Measurements from ENCODE around the gene PLEKHG3. TPM values are rescaled to one million over a fixed set of nuclear protein-coding genes. Genes with fewer than 3 reads are reported as not detected.

The PLEKHG3 gene
- polyA plus RNA-seq, 1 donor (not counting 4 experiments of a cell fraction or from before 2014, with no cell fraction given) = 71.0 TPM

DNA sequence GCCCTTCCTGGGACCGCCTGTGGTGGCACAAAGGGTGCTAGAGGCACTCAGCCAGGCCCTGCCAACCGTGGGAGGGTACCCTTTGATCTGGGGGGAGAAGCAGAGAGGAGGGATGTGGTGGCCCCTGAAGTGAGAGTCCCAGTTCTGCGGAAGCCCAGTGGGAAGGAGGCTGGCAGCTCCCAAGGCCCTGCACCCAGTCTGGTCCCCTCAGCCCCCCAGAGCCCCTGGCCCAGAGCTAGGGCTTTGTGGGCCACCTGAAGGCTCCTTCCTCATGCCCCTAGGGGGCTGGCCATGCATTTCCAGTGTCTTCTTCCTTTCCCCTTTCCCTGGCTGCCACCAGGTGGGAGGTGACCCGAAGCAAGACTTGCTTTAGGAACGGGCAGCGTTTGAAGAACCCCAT is 44.3 kb downstream of the PLEKHG3 start:
- Histone ChIP-seq H3K4me2 (ENCODE audit: control insufficient read depth, extremely low read depth, insufficient read depth, low read depth, low read length) (no peak overlapping the region), H3K4me3 (ENCODE audit: control insufficient read depth in 2 of 3, extremely low read depth in 1 of 3, insufficient read depth in 2 of 3, low read depth in 1 of 3, low read length in 3 of 3) (no peak overlapping the region), H3K27ac (ENCODE audit: control insufficient read depth, insufficient read depth, low read length) (no peak overlapping the region), H3K9ac (ENCODE audit: control insufficient read depth, extremely low read depth, insufficient read depth, low read length) (no peak overlapping the region), H2AFZ (ENCODE audit: control insufficient read depth, low read length) (no peak overlapping the region), H4K20me1 (ENCODE audit: control insufficient read depth, extremely low read depth, insufficient read depth, low read length) (peaks cover 9% of the 10 kb centered on the region), H3K4me1 (ENCODE audit: control insufficient read depth, extremely low read depth, insufficient read depth, low read length) (no peaks in the 10 kb centered on the region), H3K9me1 (ENCODE audit: control insufficient read depth, extremely low read depth, insufficient read depth, low read length) (no peaks in the 10 kb centered on the region), H3K27me3 (ENCODE audit: control insufficient read depth, extremely low read depth, insufficient read depth, low read length) (no peaks in the 10 kb centered on the region), H3K36me3 (ENCODE audit: control insufficient read depth in 2 of 2, extremely low read depth in 1 of 2, insufficient read depth in 2 of 2, low read length in 2 of 2) (peaks cover 41 to 60% of the 10 kb centered on the region in 2 experiments), H3K9me3 (ENCODE audit: control insufficient read depth, low read depth, low read length) (no peaks in the 10 kb centered on the region), H3K79me2 (ENCODE audit: control insufficient read depth, insufficient read depth, low read length) (no peaks in the 10 kb centered on the region)
- DNase-seq (ENCODE audit: low read depth, low spot score) = no peak
- dilution Hi-C loops (cut with MboI; ENCODE audit: extremely low pct_ligation_motif_present, low sequenced_read_pairs) = no loop called here
- no peak for TF ChIP-seq EZH2 (IDR thresholded peaks at IDR 0.05; ENCODE audit: low read length)
- TF ChIP-seq, protein P1, sequence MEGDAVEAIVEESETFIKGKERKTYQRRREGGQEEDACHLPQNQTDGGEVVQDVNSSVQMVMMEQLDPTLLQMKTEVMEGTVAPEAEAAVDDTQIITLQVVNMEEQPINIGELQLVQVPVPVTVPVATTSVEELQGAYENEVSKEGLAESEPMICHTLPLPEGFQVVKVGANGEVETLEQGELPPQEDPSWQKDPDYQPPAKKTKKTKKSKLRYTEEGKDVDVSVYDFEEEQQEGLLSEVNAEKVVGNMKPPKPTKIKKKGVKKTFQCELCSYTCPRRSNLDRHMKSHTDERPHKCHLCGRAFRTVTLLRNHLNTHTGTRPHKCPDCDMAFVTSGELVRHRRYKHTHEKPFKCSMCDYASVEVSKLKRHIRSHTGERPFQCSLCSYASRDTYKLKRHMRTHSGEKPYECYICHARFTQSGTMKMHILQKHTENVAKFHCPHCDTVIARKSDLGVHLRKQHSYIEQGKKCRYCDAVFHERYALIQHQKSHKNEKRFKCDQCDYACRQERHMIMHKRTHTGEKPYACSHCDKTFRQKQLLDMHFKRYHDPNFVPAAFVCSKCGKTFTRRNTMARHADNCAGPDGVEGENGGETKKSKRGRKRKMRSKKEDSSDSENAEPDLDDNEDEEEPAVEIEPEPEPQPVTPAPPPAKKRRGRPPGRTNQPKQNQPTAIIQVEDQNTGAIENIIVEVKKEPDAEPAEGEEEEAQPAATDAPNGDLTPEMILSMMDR (optimal IDR thresholded peaks at IDR 0.05 in 1 of 3, IDR thresholded peaks at IDR 0.05 in 1 of 3, conservative IDR thresholded peaks at IDR 0.05 in 1 of 3; ENCODE audit: extremely low read depth in 1 of 3, insufficient read depth in 2 of 3, low read length in 3 of 3) = no peak
- FAIRE-seq = no peak

DNA sequence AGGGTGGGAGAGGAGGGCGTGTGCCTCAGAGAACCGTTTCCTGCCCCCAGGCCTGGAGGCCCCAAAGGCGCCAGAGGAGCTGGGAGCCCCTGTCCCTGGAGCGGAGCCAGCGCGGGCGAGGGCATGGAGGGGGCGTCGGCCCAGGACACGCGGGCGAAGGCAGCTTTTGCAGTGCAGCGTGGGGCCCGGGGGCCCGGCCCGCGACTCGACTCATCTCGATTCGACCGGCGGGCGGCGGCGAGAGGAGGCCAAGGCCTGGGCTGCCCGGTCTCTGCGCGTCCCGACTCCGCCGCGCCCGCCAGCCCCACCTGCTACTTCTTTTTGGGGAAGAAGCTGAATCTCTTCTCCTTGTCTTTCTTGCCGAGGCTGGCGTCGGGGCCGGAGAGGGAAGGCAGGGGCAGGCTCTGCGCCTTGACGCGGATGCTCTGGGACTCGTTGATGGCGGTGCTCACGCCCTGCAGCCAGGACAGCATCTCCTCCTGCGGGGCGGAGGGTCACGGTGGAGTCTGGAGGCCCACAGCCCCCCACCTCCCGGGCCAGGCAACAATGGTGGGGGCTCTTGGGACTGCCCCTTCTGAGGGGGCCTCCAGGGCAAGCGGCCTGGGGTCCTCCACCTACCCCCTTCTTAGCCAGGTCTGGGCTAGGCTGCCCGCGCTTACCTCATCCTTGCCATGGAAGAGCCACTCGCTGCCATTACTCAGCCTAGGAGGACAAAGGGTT is 44.9 kb downstream of the PLEKHG3 start:
- Histone ChIP-seq H3K4me2 (ENCODE audit: control insufficient read depth, extremely low read depth, insufficient read depth, low read depth, low read length) (no peak overlapping the region), H3K36me3 (ENCODE audit: control insufficient read depth in 2 of 2, extremely low read depth in 1 of 2, insufficient read depth in 2 of 2, low read length in 2 of 2) (peaks cover 36 to 53% of the 10 kb centered on the region in 2 experiments), H3K4me3 (ENCODE audit: control insufficient read depth in 2 of 3, extremely low read depth in 1 of 3, insufficient read depth in 2 of 3, low read depth in 1 of 3, low read length in 3 of 3) (no peak overlapping the region), H3K79me2 (ENCODE audit: control insufficient read depth, insufficient read depth, low read length) (no peaks in the 10 kb centered on the region), H3K27ac (ENCODE audit: control insufficient read depth, insufficient read depth, low read length) (no peak overlapping the region), H3K4me1 (ENCODE audit: control insufficient read depth, extremely low read depth, insufficient read depth, low read length) (no peaks in the 10 kb centered on the region), H3K9me3 (ENCODE audit: control insufficient read depth, low read depth, low read length) (no peaks in the 10 kb centered on the region), H3K9me1 (ENCODE audit: control insufficient read depth, extremely low read depth, insufficient read depth, low read length) (no peaks in the 10 kb centered on the region), H4K20me1 (ENCODE audit: control insufficient read depth, extremely low read depth, insufficient read depth, low read length) (peaks cover 9% of the 10 kb centered on the region), H3K27me3 (ENCODE audit: control insufficient read depth, extremely low read depth, insufficient read depth, low read length) (no peaks in the 10 kb centered on the region), H2AFZ (ENCODE audit: control insufficient read depth, low read length) (no peak overlapping the region), H3K9ac (ENCODE audit: control insufficient read depth, extremely low read depth, insufficient read depth, low read length) (no peak overlapping the region)
- FAIRE-seq (no peak), DNase-seq (ENCODE audit: low read depth, low spot score) (no peak)
- TF ChIP-seq, protein P1 (optimal IDR thresholded peaks at IDR 0.05 in 1 of 3, IDR thresholded peaks at IDR 0.05 in 1 of 3, conservative IDR thresholded peaks at IDR 0.05 in 1 of 3; ENCODE audit: extremely low read depth in 1 of 3, insufficient read depth in 2 of 3, low read length in 3 of 3) = no peak
- TF ChIP-seq EZH2 (IDR thresholded peaks at IDR 0.05; ENCODE audit: low read length) = no peak
- dilution Hi-C loops (cut with MboI; ENCODE audit: extremely low pct_ligation_motif_present, low sequenced_read_pairs) = no loop called here

All from keratinocyte (primary cell).